Activated T-cell treated with anti-CD3 and anti-CD28 coated beads, Interleukin-2, amount 50 U/mL, for 48 hours (primary cell): ENCODE data around the gene TAS2R3.

Experiments used
- DNase-seq, 2 experiments: peaks; one replicate each; pipeline ENCODE4 v3.0.0-alpha.2; 2020

The TAS2R3 gene

DNA sequence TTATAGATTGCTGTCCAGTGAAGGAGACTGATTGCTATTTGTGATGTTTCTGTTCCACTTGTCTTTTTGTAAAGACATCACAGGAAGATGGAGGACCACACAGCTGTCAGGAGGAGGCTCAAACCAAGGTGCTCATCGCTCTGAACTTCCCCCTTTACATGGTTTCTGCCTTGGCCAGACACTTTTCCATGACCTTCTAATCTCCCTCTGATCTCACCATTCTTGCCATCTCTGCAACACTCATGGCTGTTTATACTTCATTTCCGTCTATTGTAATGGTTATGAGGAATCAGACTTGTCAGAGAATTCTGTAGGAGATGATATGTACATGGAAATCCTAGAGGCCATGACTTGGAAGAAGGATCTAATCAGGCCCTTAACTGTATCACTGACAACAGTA is 24.4 kb downstream of the TAS2R3 start:
- DNase-seq: no peak

DNA sequence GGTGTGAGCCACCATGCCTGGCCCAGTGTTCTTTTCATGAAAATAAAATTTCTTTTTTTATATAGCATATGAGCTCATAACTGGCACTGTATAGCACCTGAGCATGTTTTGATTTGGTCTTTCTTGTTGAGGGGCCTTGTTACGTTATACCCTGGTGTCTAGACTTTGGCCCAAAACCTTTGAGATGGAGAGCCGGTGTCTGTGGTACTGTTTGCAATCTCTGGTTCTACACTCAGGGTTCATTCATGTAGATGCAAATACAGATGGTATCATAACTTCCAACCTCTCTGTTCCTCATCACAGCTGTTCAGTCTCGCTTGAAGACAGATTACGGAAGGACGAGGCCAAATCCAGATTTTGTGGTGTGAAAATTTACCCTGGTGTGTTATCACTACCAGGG is 26.0 kb downstream of the TAS2R3 start, which contains the start of gene TAS2R5:
Gene TAS2R5, plus strand, starts transcription at position 301 of the 400 bp plus-strand sequence. CDS start 145 bp downstream, outside the sequence.
- DNase-seq: no peak

GRCh38 chr7:141792526-141792925 is 28.6 kb downstream of the TAS2R3 start:
- no peak for DNase-seq
